ENCODE results near the gene GKN1. TPM values are rescaled to one million over a fixed set of nuclear protein-coding genes. Genes with fewer than 3 reads are reported as not detected.

Gene GKN1
- total RNA-seq, 2 experiments from 2014 or later, result not detected

- no peak overlapping the region for H3K4me3 ChIP-seq (ENCODE audit: low read depth, low read length, poor library complexity, severe bottlenecking)
- no peaks in the 10 kb centered on the region for H4K20me1 ChIP-seq (ENCODE audit: insufficient read depth, low read length)
- no peak for TF ChIP-seq EZH2phosphoT487 (IDR thresholded peaks at IDR 0.05; ENCODE audit: borderline replicate concordance, low read depth, low read length)
- TF ChIP-seq, protein P1, sequence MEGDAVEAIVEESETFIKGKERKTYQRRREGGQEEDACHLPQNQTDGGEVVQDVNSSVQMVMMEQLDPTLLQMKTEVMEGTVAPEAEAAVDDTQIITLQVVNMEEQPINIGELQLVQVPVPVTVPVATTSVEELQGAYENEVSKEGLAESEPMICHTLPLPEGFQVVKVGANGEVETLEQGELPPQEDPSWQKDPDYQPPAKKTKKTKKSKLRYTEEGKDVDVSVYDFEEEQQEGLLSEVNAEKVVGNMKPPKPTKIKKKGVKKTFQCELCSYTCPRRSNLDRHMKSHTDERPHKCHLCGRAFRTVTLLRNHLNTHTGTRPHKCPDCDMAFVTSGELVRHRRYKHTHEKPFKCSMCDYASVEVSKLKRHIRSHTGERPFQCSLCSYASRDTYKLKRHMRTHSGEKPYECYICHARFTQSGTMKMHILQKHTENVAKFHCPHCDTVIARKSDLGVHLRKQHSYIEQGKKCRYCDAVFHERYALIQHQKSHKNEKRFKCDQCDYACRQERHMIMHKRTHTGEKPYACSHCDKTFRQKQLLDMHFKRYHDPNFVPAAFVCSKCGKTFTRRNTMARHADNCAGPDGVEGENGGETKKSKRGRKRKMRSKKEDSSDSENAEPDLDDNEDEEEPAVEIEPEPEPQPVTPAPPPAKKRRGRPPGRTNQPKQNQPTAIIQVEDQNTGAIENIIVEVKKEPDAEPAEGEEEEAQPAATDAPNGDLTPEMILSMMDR (conservative IDR thresholded peaks at IDR 0.05; ENCODE audit: low read length), result no peak
- no peak overlapping the region for H3K27ac ChIP-seq (ENCODE audit: low read depth, low read length, poor library complexity, severe bottlenecking)
- H2AFZ ChIP-seq (ENCODE audit: low read length), result no peak overlapping the region
- H3K79me2 ChIP-seq (ENCODE audit: insufficient read depth, low read depth, low read length), result no peaks in the 10 kb centered on the region
- CTCF ChIA-PET (ENCODE audit: unreplicated experiment), result no interaction called here
- H3K4me2 ChIP-seq (ENCODE audit: low read length), result no peak overlapping the region
- intact Hi-C loops (cut with micrococcal nuclease; ENCODE audit: unreplicated experiment), result no loop called here
- H3K36me3 ChIP-seq (ENCODE audit: insufficient read depth, low read length), result no peaks in the 10 kb centered on the region
- no peaks in the 10 kb centered on the region for H3K4me1 ChIP-seq (ENCODE audit: insufficient read depth, low read length, poor library complexity, severe bottlenecking)
- no peak for DNase-seq (ENCODE audit: low spot score)
- H3K9me2 ChIP-seq (ENCODE audit: insufficient read depth, low read length), result no peaks in the 10 kb centered on the region
- no peaks in the 10 kb centered on the region for H3K9me3 ChIP-seq (ENCODE audit: low read length)
- BruUV-seq (replicated peaks), result no TSS peak
- POLR2A ChIA-PET, result interaction anchor here (0.7 to 1.9 kb wide), 2 partner anchors 15 to 662 kb away, joined by 3 to 4 read pairs; no protein-coding TSS in a partner anchor
These were observed 15.4 kb upstream of the GKN1 start for GRCh38 chr2:68959001-68959400.

DNA sequence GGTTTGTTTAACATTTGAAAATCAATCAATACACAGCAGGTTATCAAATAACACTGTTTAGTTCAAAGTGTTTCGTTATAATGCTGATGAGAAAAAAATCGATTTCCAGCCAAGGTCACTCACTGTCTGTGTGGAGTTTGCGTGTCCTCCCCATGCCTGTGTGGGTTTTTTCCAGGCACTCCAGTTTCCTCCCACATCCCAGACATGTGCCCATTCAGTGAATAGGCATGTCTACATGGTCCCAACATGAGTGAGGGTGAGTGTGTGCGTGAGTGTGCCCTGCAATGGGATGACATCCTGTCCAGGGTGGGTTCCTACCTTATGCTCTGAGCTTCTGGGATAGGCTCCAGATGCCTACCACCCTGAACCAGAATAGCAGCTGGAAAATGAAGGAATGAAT, 13.1 kb upstream of the GKN1 start:
- POLR2A ChIA-PET, result interaction anchor here (0.7 to 1.0 kb wide), 2 partner anchors 13 to 525 kb away, joined by 3 read pairs; no protein-coding TSS in a partner anchor

DNA sequence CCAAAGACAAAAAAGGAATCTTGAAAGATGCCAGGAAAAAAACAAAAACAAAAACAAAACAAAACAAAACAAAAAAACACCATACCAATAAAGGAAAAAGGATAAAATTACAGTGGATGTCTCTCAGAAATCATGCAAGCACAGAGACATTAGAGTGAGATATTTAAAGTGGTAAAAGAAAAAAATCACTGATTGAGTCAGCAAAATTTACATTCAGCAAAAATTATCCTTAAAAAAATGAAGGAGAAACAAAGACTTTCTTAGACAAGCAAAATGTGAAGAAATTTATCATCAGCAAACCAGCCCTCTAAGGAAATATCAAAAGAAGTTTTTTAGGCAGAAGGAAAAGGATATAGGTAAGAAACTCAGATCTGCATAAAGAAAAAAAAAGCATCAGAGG, 10.2 kb upstream of the GKN1 start:
- Histone ChIP-seq H3K4me3 (ENCODE audit: low read depth, low read length, poor library complexity, severe bottlenecking) (no peak overlapping the region), H3K4me2 (ENCODE audit: low read length) (no peak overlapping the region), H3K9me3 (ENCODE audit: low read length) (no peaks in the 10 kb centered on the region), H4K20me1 (ENCODE audit: insufficient read depth, low read length) (no peaks in the 10 kb centered on the region), H3K4me1 (ENCODE audit: insufficient read depth, low read length, poor library complexity, severe bottlenecking) (no peaks in the 10 kb centered on the region), H3K9me2 (ENCODE audit: insufficient read depth, low read length) (no peaks in the 10 kb centered on the region), H3K27ac (ENCODE audit: low read depth, low read length, poor library complexity, severe bottlenecking) (no peak overlapping the region), H3K79me2 (ENCODE audit: insufficient read depth, low read depth, low read length) (no peaks in the 10 kb centered on the region), H3K36me3 (ENCODE audit: insufficient read depth, low read length) (no peaks in the 10 kb centered on the region), H2AFZ (ENCODE audit: low read length) (no peak overlapping the region)
- no peak for TF ChIP-seq EZH2phosphoT487 (IDR thresholded peaks at IDR 0.05; ENCODE audit: borderline replicate concordance, low read depth, low read length)
- TF ChIP-seq, protein P1 (conservative IDR thresholded peaks at IDR 0.05; ENCODE audit: low read length), result no peak
- POLR2A ChIA-PET, result no interaction called here
- no TSS peak for BruUV-seq (replicated peaks)
- intact Hi-C loops (cut with micrococcal nuclease; ENCODE audit: unreplicated experiment), result no loop called here
- DNase-seq (ENCODE audit: low spot score), result no peak
- CTCF ChIA-PET (ENCODE audit: unreplicated experiment), result no interaction called here

More for the DNA sequence above, 13.1 kb upstream of the GKN1 start:
- no peak overlapping the region for H2AFZ ChIP-seq (ENCODE audit: low read length)
- H3K4me3 ChIP-seq (ENCODE audit: low read depth, low read length, poor library complexity, severe bottlenecking), result no peak overlapping the region
- BruUV-seq (replicated peaks), result no TSS peak
- no peaks in the 10 kb centered on the region for H3K4me1 ChIP-seq (ENCODE audit: insufficient read depth, low read length, poor library complexity, severe bottlenecking)
- no peaks in the 10 kb centered on the region for H3K79me2 ChIP-seq (ENCODE audit: insufficient read depth, low read depth, low read length)
- CTCF ChIA-PET (ENCODE audit: unreplicated experiment), result no interaction called here
- H3K4me2 ChIP-seq (ENCODE audit: low read length), result no peak overlapping the region
- H3K9me3 ChIP-seq (ENCODE audit: low read length), result no peaks in the 10 kb centered on the region
- intact Hi-C loops (cut with micrococcal nuclease; ENCODE audit: unreplicated experiment), result no loop called here
- no peaks in the 10 kb centered on the region for H3K9me2 ChIP-seq (ENCODE audit: insufficient read depth, low read length)
- TF ChIP-seq, protein P1 (conservative IDR thresholded peaks at IDR 0.05; ENCODE audit: low read length), result no peak
- TF ChIP-seq EZH2phosphoT487 (IDR thresholded peaks at IDR 0.05; ENCODE audit: borderline replicate concordance, low read depth, low read length), result no peak
- no peak for DNase-seq (ENCODE audit: low spot score)
- H3K27ac ChIP-seq (ENCODE audit: low read depth, low read length, poor library complexity, severe bottlenecking), result no peak overlapping the region
- no peaks in the 10 kb centered on the region for H3K36me3 ChIP-seq (ENCODE audit: insufficient read depth, low read length)
- H4K20me1 ChIP-seq (ENCODE audit: insufficient read depth, low read length), result no peaks in the 10 kb centered on the region
